CD4-positive, alpha-beta T cell treated with Interleukin-17A for 1 hour (primary cell): ENCODE results near the gene SAMD3.
"Not testable (repeated sequence)": the region's sequence is repeated elsewhere in the genome, so short reads cannot be mapped to it uniquely, and the experiment has no call there.

ENCODE experiments used
- DNase-seq: peaks from one replicate; pipeline ENCODE4 v3.0.0-alpha.2; 2020

SAMD3 gene

DNA sequence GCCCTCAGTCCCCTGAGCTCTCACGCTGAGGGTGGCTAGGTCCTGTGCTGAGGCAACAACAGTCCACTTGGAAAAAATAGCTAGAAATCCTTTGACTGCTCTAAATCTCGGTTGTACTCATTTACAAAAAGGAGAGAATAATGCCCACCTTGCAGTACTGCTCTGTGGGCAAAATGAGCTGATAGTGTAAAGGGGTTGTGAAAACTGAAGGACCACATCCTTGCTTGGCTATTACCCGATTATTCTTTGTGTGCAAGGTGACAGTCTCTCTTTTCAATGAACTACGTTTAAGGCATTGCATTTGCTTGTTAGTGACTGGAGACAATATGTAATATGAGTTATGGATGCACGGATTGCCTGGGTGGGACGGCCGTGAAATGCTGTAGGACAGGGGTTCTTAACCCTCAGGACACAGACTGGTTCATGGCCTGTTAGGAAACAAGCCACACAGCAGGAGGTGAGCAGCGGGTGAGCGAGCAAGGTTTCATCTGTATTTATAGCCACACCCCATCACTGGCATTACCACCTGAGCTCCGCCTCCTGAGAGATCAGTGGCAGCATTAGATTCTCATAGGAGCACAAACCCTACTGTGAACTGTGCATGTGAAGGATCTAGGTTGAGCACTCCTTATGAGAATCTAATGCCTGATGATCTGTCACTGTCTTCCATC lies 14.6 kb downstream of the SAMD3 start:
- no peak for DNase-seq

DNA sequence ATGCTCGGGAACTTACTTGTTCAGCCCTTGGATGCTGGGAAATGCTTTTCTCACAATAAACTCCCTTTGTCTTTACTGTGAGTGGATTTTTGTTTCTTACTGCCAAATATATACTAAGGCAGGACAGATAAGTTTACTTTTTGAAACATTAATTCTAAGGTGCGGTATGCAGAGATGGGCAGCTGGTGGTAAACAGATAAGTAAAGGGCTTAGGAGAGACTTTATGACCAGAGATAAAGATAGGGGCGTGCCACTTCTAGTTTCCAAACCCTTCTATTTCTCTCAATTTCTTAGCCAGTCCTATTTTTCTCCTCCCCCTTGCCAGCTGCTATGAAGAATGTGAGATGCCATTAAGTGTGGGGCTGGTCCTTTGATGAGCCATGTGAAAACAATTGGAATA lies 16.3 kb downstream of the SAMD3 start:
- no peak for DNase-seq

DNA sequence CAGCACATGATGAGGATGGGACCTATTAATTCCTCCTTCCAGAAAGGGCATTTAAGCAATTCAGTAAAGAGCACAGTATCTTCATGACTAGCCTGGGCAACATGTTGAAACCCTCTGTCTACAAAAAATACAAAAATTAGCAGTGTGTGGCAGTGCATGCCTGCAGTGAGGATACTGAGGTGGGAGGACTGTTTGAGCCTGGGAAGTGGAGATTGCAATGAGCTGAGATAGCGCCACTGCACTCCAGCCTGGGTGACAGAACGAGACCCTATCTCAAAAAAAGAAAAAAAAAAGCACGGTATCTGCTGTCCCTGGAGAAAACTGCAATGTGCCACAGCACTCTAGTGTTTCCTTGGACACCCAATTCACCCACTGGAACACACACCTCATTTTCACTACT lies 18.4 kb downstream of the SAMD3 start:
- no peak for DNase-seq

DNA sequence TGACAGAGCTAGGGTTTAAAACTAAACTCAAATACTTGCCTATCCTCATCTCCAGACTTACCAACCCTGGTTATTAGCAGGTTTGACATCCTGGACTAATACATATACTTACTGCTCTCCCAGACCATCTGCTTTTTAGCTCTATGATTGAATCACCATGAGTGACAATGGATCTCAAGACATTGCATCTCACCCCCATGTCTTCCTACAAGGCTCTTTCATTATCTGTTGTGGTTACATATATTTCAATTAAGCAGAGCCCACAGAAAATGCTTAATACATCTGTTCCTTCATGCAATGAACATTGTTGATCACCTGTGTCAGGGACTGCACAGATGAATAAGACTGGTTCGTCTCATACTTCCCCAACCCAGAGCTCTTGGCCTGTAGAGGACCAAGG lies 19.4 kb downstream of the SAMD3 start:
- no peak for DNase-seq

DNA sequence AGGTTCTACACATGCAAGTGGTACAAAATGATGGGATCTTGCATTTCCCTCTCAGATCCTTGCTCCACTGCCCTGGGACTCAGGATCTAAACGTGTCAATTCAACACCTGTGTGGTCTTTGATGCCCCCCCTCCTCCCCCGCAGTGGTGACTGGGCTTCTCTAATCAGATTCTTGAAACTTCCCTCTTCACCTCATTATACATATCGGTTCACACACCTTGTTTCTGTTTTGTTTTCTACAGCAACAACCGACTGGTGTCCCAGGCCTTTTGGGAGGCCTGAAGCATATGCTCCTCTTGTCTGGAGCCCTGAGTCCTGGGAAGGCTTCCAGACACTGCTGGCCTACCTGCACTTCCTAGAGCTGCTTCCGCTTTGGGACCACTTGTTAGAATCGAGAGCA lies 20.0 kb downstream of the SAMD3 start:
- DNase-seq, result no peak

DNA sequence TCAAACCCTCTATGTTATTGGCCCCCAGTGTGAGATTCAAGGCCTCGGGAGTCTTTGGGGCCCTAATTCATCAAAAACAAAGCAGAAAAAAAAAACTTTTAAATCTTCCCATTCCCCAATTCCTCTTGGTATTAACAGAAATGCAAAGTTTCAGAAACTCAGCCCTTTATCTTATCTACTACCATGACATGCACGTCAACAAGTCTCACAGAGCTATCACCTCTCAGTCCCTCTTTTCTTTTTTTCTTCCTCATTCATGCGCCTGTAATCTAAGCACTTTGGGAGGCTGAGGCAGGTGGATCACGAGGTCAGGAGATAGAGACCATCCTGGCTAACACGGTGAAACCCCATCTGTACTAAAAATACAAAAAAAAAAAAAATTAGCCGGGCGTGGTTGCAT lies 22.7 kb downstream of the SAMD3 start:
- DNase-seq, result no peak

DNA sequence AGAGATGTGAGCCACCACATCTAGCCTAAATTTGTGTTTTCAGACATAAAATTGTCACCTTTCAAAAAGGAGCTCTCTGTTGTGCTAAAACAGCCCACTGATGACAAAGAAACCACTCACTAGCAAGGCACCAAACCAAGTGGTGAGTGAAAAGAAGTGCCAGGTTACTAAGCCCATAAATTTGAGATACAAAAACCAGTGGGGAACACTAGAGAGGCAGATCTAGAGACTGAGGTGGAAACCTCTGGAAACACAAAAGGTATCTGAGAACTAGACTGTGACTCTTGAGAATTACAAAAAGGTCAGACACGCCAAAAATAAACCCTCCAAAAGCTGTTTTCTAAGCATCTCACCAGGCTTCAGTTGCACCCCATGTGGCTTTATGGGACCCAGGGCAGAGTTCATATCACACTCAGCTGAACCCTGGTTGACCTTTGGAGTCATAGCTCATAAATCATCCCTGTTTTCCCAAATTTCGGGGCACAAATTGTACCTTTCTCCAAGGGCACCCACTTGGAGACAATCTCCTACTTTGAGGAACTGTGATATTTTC lies 24.2 kb downstream of the SAMD3 start:
- DNase-seq, result no peak

DNA sequence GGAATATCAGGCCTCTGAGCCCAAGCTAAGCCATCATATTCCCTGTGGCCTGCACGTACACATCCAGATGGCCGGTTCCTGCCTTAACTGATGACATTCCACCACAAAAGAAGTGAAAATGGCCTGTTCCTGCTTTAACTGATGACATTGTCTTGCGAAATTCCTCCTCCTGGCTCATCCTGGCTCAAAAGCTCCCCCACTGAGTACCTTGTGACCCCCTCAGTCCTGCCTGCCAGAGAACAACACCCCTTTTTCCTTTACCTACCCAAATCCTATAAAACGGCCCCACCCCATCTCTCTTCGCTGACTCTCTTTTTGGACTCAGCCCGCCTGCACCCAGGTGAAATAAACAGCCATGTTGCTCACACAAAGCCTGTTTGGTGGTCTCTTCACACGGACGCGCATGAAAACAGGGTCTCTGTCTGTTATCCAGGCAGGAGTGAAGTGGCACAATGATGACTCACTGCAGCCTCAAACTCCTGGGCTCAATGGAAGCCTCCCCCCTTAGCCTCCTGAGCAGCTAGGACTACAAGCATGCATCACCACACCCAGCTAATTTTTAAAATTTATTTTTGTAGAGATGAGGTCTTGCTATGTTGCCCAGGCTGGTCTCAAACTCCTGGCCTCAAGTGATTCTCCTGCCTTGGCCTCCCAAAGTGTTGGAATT lies 24.8 kb downstream of the SAMD3 start:
- DNase-seq, result not testable (repeated sequence)

DNA sequence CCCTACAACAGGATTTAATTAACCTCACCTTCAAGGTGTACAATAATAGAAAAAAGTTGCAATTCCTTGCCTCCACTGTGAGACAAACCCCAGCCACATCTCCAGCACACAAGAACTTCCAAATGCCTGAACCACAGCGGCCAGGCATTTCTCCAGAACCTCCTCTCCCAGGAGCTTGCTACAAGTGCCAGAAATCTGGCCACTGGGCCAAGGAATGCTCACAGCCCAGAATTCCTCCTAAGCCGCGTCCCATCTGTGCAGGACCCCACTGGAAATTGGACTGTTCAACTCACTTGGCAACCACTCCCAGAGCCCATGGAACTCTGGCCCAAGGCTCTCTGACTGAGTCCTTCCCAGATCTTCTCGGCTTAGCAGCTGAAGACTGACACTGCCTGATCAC lies 28.3 kb downstream of the SAMD3 start:
- DNase-seq, result not testable (repeated sequence)

DNA sequence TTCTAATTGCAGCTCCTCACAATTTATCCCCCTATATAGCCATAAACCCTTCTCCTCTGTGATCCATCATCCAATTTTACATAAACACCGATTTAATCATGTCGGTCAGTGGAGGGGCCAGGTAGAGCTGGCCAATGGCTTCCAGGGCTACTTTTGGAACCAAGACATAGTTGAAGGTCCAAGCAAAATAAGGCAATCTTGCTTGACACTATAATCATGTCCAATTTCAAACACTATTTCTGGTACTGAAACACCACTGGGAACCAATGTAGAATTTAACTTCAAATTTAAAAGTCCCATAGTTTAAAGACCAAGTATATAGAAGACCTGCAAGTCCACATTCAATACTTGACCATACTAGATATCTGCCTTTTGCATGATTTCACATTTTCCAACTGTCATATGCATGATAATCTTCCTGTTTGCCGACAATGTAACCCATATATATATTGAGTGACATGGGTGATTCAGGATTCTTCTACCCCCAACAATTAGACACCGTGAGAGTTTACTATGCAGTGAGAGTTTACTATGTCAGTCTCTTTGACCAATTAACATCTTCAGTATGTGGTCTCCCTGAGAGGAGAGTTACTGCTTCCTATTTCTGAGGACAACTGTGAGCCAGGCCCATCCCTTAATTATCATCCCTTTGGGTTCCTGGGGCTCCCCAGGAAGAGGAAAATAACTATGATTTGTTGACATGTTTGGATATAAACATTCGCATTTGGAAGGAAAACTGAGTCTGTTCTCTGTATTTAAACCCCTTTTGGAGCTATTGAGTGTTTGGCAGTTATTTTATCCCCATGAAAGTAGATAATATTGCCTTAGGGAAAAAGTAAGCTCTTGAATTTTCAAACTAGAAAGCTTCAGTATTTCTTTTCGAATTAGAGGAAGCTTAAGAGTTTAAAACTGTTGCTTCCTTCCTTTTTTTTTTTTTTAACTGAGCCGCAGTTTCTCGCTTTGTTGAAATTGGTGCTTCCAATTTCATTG lies 31.8 kb downstream of the SAMD3 start:
- no peak for DNase-seq

DNA sequence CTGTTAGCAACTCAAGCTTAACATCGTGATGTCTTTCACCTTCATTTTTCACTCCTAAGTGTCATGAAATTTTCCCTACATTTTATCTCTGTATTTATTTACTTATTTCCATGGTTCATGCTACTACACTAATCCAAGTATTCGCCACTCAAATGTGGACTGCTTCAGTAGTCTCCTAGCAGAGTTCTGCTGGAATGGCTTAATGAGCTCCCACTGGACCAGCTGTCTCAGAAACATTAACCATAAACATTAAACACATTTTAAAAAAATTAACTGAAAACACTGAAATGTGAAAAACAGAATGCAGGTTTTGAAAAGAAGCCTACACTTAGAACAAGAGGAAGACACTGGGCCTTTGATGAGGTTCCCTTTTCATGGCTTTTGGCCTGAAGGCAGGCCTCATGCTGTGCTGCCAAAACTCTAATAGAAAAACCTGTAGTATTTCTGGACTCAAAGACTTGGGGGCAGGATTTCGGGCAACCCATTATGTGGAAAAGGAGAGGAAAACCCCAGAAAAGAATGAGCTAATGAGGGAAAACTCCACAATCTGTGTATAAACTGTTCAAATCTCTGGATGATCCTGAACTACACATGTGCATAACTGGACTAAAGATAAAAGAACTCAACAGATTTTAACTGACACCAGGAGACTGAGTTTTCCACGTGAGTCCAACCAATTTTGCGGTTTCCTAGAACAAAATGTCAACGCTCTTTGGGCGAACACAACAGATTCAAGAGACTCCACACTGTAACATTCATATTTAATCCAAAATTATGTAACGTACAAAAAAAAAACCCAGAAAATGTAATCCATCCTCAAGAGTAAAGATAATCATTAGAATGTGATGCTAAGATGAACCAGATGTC lies 33.0 kb downstream of the SAMD3 start:
- DNase-seq, result no peak

DNA sequence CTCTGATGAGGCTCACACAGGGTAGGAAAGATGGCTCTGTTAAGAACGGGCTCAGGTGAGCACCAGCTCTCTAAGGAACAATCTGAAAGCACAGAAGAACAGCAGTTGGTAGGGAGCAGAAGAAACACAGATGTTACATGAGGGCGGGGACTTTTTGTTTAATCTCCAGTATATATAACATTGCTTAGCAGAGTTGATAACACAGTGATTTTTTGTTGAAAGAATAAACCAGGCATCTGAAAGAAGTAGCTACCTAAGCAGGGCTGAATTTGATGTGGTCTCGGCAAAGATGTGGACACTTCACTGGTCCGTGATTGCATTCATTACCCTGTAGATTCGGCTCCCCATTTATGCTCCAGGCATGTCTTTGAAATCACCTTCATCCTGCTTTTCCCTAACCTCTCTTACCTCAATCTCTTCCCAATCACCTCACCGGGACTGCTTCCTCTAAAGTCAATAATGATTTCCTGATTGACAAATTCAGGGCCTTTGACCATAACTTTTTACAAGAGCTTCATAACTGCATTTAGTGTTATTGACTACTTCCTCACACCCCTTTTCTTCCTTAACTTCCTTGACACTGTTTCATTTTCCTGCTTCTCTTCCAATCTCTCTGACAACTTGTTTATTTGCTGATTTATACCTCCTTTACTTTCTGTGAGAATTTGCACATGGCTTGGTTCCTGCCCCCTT lies 34.4 kb downstream of the SAMD3 start:
- no peak for DNase-seq

DNA sequence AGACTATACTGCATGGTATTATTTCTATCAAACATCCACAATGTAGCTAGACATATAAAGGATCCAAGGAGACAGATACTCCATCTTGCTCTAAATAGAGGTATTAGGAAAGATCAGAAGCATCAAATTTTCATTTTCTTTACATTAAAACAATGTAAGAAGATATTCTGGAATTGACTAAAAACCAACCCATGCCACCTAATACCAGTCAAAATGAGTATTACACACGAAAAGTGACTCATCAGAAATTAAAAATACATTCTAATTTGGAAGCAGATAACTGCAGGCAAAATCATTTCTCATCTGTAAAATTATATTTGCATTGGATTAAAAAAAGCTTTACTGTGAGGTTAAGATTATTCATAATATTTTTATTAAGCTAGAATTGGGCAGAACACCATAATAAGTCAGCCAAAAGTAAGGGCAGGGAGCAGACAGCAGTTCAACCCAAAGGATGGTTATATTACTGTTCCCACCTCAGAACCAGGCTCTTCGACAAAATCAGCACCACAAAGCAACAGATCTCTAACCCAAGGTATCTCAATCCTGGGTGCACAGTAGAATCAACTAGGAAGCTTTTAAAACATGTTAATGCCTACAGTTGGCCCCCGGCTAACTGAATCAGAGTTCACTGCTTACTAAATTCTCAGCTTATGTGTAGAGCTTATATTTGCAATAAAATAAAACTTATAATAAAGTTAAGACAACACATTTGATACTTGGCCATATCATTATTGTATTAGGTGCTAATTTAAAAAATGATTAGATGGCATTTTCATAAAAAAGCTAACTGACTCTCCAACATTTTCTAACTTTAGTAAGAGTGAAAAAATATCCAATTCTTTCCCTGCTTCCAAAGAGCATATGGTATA lies 35.2 kb downstream of the SAMD3 start:
- DNase-seq, result no peak

DNA sequence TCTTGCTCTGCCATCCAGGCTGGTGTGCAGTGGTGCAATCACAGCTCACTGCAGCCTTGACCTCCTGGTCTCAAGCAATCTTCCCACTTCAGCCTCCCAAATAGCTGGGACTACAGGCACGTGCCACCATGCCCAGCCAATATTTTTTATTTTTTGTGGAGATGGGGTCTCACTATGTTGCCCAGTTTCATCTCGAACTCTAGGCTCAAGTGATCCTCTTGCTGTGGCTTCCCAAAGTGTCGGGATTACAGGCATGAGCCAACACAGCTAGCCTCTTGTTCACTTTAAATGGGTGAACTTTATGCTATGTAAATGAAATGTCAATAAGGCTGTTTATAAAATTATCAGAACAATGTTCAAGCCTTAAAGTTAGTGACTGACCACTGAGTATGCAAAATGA lies 37.1 kb downstream of the SAMD3 start:
- no peak for DNase-seq

DNA sequence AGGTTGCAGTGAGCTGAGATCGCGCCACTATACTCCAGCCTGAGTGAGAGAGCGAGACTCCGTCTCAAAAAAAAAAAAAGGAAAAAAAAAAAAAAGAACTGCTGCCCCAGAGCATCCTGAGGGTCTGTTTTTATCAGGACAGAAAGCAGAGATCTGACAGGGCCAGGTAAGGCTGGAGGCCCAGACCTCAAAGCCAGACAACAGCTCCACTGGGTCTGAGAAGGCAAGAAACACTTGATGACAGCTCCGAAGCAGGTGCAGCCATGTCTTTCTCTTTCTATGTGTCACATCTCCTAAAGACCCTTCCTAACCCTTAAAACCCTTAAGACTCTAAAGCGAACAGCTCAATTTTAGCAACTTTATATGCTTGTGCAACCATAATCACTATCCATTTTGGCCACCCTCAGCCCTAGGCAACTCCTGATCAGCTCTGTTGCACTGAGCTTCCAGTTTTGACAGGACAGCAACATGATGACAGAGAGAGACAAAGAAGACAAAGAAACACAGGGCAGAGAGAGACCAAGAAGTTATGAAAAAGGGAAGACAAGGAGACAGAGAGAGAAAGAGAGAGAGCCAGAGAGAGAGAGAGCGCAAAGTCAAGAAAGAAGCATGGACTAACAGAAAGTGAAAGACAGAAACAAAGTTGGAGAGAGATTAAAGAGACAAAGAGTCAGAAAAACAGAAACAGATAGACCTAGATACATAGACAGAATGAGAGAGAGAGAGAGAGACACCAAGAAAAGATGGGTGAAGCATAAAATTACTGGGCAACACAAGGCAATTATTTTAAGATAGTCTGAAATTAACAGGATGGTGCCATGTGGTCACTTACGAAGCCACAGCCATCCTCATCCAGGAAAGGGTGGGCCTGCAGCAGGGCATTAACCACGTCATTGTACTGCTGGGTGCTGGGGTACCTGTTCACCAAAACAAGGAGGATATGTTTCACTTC lies 39.2 kb downstream of the SAMD3 start:
- DNase-seq, result peak; percentile 68

DNA sequence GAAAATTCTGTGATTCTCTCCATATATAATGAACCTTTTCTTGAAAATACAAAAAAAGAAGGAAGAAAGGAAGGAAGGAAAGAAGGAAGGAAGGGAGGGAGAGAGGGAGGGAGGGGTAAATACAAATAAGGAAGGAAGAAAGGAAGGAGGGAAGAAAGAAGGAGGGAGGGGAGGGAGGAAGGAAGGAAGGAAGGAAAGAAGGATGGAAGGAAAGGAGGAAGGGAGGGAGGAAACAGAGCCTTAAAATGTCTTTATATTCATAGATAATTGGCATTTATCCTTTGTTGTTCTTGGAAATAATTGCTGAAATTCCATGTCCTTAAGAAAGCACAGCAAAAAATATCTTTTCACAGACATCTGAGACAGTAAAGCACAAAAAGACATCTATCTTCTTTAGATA lies 40.3 kb downstream of the SAMD3 start:
- DNase-seq, result no peak

DNA sequence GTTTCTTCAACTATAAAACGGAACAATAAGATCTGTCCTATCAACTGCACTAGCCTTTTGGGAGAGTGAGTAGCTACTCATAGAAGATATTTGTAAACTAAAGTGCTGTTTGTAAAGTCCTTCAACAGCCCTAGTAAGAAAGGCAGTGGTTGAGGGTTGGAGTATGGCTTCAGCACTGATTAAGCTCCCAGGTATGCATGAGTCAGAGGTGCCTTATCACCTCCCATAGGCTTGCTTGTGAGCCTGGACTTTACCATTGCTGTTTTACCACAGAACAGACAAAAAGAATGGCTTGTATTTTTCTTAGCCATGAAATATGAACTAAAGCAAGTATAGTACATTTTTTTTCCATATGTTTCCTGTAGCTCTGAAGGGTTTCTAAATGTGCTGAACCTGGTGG lies 44.1 kb downstream of the SAMD3 start:
- no peak for DNase-seq

DNA sequence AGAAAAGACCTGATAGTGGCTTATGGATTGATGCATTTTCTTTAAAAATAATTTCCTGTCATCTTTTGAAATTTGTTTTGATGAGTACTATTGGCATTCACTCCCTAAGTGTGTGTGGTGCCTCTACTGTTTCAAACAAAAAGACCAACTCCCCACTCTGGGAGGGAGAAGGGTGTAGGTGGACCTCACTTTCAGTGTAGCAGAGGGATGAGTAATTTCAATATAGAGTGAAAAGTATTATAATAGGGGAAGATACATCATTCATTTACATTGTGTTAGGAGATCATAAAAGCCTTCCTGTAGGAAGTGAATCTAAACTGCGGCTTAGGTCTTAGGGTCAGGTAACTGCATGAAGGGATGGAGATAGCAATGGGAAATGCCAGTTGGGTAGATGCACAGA lies 46.4 kb downstream of the SAMD3 start:
- DNase-seq, result no peak

DNA sequence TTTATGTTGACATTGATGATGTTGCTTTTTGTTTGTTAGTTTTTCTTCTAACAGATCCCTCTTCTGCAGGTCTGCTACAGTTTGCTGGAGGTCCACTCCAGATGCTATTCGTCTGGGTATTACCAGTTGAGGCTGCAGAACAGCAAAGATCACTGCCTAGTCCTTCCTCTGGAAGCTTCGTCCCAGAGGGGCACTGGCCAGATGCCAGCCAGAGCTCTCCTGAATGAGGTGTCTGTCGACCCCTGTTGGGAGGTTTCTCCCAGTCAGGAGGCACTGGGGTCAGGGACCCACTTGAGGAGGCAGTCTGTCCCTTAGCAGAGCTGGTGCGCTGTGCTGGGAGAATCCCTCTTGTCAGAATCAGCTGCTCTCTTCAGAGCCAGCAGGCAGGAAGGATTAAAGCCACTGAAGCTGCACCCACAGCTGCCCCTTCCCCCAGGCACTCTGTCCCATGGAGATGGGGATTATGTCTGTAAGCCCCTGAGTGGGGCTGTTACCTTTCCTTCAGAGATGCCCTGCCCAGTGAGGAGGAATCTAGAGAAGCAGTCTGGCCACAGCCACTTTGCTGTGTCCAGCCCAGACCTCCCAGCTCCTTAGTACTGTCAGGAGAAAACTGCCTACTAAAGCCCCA lies 49.3 kb downstream of the SAMD3 start:
- not testable (repeated sequence) for DNase-seq
